LNCAP (cell line): Measurements from ENCODE around the gene KLKB1.

Source experiments
- CTCF ChIP-seq: fragments of 450-650 bp; IDR thresholded peaks from 2 replicates; pipeline ENCODE4 v1.5.1; 2017; ENCODE audit warnings: mild to moderate bottlenecking

KLKB1 gene

GRCh38 chr4:186204686-186205085 is 22.6 kb upstream of the KLKB1 start:
- TF ChIP-seq CTCF, result no peak

- no peak for TF ChIP-seq CTCF
Observed at GRCh38 chr4:186205156-186205555, 22.2 kb upstream of the KLKB1 start.

GRCh38 chr4:186216465-186217024 is 10.8 kb upstream of the KLKB1 start:
- no peak for TF ChIP-seq CTCF

- no peak for TF ChIP-seq CTCF
Observed at GRCh38 chr4:186217733-186218293, 9.5 kb upstream of the KLKB1 start.

GRCh38 chr4:186221624-186222023 is 5.7 kb upstream of the KLKB1 start:
- TF ChIP-seq CTCF, result no peak

- TF ChIP-seq CTCF, result no peak
Observed at GRCh38 chr4:186225848-186226247, 1.5 kb upstream of the KLKB1 start.

GRCh38 chr4:186226521-186227189 is 652 bp upstream of the KLKB1 start:
- no peak for TF ChIP-seq CTCF
